H1 (cell line): Measurements from ENCODE around the gene ADAMTS16. TPM values are rescaled to one million over a fixed set of nuclear protein-coding genes. Genes with fewer than 3 reads are reported as not detected.
A peak's percentile ranks its signal among the peaks of the same experiment; 100 is the strongest.

Source experiments
- FOSL1 ChIP-seq: IDR thresholded peaks from 2 replicates; pipeline ENCODE4 v1.6.1; 2011; ENCODE audit warnings: mild to moderate bottlenecking, low read depth, low read length, moderate library complexity; ENCODE audit not compliant: insufficient read depth
- GABPA ChIP-seq: IDR thresholded peaks from 2 replicates; pipeline ENCODE4 v1.6.1; 2011; ENCODE audit warnings: mild to moderate bottlenecking, low read length, moderate library complexity, borderline replicate concordance; ENCODE audit not compliant: insufficient read depth
- HDAC2 ChIP-seq, 2 experiments: fragments of 300-600 bp in 1 of 2; sonication (generic) in 1 of 2; IDR thresholded peaks; 2 replicates each; pipeline ENCODE4 v1.6.1; 2011 to 2012; ENCODE audit warnings: low read depth in 2 of 2, low read length in 2 of 2, mild to moderate bottlenecking in 2 of 2, moderate library complexity in 2 of 2, borderline replicate concordance in 1 of 2, inconsistent platforms in 1 of 2
- JUN ChIP-seq: IDR thresholded peaks from 2 replicates; pipeline ENCODE4 v1.6.1; 2011; ENCODE audit warnings: low read depth, mild to moderate bottlenecking, improper control_type of control experiment, low read length
- JUND ChIP-seq: IDR thresholded peaks from 2 replicates; pipeline ENCODE4 v1.6.1; 2011; ENCODE audit warnings: mild to moderate bottlenecking, improper control_type of control experiment, low read length
- KDM5A ChIP-seq: fragments of 200-600 bp; IDR thresholded peaks from 2 replicates; pipeline ENCODE4 v1.7.1; 2012; ENCODE audit warnings: mild to moderate bottlenecking, low read length, inconsistent platforms, mixed read lengths
- NRF1 ChIP-seq: IDR thresholded peaks from 2 replicates; pipeline ENCODE4 v1.6.1; 2011; ENCODE audit warnings: mild to moderate bottlenecking, low read depth, low read length, improper control_type of control experiment
- TAF1 ChIP-seq: IDR thresholded peaks from 2 replicates; pipeline ENCODE4 v1.6.1; 2011; ENCODE audit warnings: mild to moderate bottlenecking, low read depth, low read length
- TEAD4 ChIP-seq: IDR thresholded peaks from 2 replicates; pipeline ENCODE4 v1.6.1; 2012; ENCODE audit warnings: low read depth, low read length, inconsistent platforms, mixed read lengths
- polyA plus RNA-seq, 7 experiments: library from polyadenylated mRNA; depleted of rRNA in 3 of 7; stranded (reverse) in 5 of 7; unstranded in 2 of 7; fragments of >200 nt in 5 of 7; fragments of 200-250 nt in 2 of 7; gene quantifications; 1 replicate in 5 of 7; 2 replicates in 1 of 7; 4 replicates in 1 of 7; pipeline versions ENCODE4 v1.2.1 to v1.2.3, GENCODE V29; 2011 to 2013; ENCODE audit warnings: missing spikeins in 2 of 7, mixed read lengths in 2 of 7
- total RNA-seq: library from RNA; stranded (reverse); fragmentation: NEBNext Ultra II Directional; extraction: Animal tissue kit (Norgen Biotek cat#: 25700); gene quantifications from 2 replicates; pipeline ENCODE4 v1.2.1, GENCODE V29; 2021
- TF ChIP-seq, protein P1 (sequence below): fragments of 300-600 bp; sonication (generic); IDR thresholded peaks from 2 replicates; pipeline ENCODE4 v1.7.1; 2012; ENCODE audit warnings: low read length, moderate library complexity, mild to moderate bottlenecking, inconsistent platforms; ENCODE audit not compliant: insufficient replicate concordance
- TF ChIP-seq, protein P2 (sequence below): IDR thresholded peaks from 2 replicates; pipeline ENCODE4 v1.6.1; 2011; ENCODE audit warnings: low read length, improper control_type of control experiment

ADAMTS16 gene
- total and polyA plus RNA-seq, 2 of the 8 experiments (the other 6 are each of a cell fraction or from before 2014, with no cell fraction given): 3.7 to 16.0 TPM

DNA sequence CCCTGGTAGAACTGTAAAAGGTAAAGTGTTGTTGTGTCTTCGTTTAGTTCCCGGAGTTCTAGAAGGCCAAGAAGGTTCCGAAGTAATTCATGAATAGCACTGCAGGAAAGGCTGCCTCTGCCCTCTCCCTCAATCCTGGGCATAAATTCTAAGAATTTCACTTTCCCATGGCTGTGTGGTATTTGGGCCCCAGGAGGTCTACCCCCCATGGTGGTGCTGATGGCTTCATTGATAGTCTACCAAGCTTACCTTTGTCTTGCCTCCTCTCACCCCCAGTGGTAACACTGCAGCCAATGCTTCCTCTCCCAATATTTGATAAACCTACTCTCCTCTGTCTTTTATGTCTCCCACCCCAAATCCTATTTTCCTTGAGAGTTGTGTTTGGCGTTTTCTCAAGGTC is 39.5 kb downstream of the ADAMTS16 start (continued):
- TF ChIP-seq, protein P1, sequence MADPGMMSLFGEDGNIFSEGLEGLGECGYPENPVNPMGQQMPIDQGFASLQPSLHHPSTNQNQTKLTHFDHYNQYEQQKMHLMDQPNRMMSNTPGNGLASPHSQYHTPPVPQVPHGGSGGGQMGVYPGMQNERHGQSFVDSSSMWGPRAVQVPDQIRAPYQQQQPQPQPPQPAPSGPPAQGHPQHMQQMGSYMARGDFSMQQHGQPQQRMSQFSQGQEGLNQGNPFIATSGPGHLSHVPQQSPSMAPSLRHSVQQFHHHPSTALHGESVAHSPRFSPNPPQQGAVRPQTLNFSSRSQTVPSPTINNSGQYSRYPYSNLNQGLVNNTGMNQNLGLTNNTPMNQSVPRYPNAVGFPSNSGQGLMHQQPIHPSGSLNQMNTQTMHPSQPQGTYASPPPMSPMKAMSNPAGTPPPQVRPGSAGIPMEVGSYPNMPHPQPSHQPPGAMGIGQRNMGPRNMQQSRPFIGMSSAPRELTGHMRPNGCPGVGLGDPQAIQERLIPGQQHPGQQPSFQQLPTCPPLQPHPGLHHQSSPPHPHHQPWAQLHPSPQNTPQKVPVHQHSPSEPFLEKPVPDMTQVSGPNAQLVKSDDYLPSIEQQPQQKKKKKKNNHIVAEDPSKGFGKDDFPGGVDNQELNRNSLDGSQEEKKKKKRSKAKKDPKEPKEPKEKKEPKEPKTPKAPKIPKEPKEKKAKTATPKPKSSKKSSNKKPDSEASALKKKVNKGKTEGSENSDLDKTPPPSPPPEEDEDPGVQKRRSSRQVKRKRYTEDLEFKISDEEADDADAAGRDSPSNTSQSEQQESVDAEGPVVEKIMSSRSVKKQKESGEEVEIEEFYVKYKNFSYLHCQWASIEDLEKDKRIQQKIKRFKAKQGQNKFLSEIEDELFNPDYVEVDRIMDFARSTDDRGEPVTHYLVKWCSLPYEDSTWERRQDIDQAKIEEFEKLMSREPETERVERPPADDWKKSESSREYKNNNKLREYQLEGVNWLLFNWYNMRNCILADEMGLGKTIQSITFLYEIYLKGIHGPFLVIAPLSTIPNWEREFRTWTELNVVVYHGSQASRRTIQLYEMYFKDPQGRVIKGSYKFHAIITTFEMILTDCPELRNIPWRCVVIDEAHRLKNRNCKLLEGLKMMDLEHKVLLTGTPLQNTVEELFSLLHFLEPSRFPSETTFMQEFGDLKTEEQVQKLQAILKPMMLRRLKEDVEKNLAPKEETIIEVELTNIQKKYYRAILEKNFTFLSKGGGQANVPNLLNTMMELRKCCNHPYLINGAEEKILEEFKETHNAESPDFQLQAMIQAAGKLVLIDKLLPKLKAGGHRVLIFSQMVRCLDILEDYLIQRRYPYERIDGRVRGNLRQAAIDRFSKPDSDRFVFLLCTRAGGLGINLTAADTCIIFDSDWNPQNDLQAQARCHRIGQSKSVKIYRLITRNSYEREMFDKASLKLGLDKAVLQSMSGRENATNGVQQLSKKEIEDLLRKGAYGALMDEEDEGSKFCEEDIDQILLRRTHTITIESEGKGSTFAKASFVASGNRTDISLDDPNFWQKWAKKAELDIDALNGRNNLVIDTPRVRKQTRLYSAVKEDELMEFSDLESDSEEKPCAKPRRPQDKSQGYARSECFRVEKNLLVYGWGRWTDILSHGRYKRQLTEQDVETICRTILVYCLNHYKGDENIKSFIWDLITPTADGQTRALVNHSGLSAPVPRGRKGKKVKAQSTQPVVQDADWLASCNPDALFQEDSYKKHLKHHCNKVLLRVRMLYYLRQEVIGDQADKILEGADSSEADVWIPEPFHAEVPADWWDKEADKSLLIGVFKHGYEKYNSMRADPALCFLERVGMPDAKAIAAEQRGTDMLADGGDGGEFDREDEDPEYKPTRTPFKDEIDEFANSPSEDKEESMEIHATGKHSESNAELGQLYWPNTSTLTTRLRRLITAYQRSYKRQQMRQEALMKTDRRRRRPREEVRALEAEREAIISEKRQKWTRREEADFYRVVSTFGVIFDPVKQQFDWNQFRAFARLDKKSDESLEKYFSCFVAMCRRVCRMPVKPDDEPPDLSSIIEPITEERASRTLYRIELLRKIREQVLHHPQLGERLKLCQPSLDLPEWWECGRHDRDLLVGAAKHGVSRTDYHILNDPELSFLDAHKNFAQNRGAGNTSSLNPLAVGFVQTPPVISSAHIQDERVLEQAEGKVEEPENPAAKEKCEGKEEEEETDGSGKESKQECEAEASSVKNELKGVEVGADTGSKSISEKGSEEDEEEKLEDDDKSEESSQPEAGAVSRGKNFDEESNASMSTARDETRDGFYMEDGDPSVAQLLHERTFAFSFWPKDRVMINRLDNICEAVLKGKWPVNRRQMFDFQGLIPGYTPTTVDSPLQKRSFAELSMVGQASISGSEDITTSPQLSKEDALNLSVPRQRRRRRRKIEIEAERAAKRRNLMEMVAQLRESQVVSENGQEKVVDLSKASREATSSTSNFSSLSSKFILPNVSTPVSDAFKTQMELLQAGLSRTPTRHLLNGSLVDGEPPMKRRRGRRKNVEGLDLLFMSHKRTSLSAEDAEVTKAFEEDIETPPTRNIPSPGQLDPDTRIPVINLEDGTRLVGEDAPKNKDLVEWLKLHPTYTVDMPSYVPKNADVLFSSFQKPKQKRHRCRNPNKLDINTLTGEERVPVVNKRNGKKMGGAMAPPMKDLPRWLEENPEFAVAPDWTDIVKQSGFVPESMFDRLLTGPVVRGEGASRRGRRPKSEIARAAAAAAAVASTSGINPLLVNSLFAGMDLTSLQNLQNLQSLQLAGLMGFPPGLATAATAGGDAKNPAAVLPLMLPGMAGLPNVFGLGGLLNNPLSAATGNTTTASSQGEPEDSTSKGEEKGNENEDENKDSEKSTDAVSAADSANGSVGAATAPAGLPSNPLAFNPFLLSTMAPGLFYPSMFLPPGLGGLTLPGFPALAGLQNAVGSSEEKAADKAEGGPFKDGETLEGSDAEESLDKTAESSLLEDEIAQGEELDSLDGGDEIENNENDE: peak; percentile 70
- TF ChIP-seq NRF1: no peak
- no peak for TF ChIP-seq JUN
- no peak for TF ChIP-seq FOSL1
- TF ChIP-seq HDAC2 (IDR thresholded peaks at IDR 0.05; ENCODE audit: borderline replicate concordance in 1 of 2, low read depth in 2 of 2, low read length in 2 of 2): peak; percentile 33 to 95; a peak in 1 of 4 replicates
- no peak for TF ChIP-seq JUND
- TF ChIP-seq, protein P2, sequence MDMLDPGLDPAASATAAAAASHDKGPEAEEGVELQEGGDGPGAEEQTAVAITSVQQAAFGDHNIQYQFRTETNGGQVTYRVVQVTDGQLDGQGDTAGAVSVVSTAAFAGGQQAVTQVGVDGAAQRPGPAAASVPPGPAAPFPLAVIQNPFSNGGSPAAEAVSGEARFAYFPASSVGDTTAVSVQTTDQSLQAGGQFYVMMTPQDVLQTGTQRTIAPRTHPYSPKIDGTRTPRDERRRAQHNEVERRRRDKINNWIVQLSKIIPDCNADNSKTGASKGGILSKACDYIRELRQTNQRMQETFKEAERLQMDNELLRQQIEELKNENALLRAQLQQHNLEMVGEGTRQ: no peak
- TF ChIP-seq TEAD4: peak; percentile 94
- no peak for TF ChIP-seq KDM5A
- TF ChIP-seq GABPA: no peak
- no peak for TF ChIP-seq TAF1
